GM21825 (cell line): ENCODE measurements around the gene MAMDC2.
"Not testable (repeated sequence)": the region's sequence is repeated elsewhere in the genome, so short reads cannot be mapped to it uniquely, and the experiment has no call there.

Source experiments
- ATAC-seq: cut with Tn5 transposase; IDR thresholded peaks from one replicate; pipeline ENCODE4 v1.9.1; 2021; ENCODE audit warnings: mild to moderate bottlenecking, moderate library complexity; ENCODE audit not compliant: unreplicated experiment

Gene MAMDC2

DNA sequence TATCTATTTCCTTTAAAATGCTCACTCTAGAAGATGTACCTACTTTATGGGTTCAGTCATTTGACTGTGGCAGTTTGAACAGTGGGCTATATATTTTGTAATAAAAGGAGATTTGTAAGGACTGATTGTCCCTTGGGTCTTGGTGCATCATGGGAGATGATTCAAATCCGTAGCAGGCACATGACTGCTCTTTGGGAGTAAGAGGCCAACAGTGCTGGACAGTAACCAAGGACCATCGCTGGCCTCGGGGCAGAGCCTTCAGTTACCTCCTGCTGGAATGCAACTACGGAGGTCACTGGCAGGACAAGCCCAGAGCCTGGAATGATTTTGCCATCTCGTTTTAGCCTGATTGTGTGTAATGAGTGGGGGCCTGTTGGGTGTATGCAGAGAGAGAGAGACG, 7.0 kb upstream of the MAMDC2 start:
- no peak for ATAC-seq

GRCh38 chr9:70038171-70038621, 5.5 kb upstream of the MAMDC2 start:
- not testable (repeated sequence) for ATAC-seq

DNA sequence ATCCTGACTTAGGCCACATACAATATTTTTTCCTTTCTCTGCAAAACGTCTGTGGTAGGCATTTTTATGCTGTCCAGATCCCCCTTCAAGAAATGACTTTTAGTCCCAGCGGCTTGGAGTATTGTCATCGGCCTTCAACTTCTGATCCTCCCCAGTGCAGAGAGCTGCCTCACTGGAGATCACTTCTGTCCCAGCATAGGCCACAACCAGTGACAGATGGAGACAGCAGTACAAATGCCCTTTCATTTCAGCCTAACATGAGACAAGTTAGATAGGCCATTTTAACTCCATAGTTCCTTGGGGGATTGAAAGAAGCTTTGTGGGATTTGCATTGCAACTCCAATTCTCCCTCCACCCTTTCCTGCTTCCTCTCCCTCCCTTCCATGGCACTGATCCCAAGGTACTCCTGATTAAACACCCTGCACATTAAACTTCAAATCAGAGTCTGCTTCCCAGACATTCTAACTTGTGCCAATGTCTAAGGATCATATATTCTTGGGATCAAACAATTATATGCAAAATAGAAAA, 3.2 kb upstream of the MAMDC2 start:
- no peak for ATAC-seq

GRCh38 chr9:70042461-70043215, 1.0 kb upstream of the MAMDC2 start:
- no peak for ATAC-seq

DNA sequence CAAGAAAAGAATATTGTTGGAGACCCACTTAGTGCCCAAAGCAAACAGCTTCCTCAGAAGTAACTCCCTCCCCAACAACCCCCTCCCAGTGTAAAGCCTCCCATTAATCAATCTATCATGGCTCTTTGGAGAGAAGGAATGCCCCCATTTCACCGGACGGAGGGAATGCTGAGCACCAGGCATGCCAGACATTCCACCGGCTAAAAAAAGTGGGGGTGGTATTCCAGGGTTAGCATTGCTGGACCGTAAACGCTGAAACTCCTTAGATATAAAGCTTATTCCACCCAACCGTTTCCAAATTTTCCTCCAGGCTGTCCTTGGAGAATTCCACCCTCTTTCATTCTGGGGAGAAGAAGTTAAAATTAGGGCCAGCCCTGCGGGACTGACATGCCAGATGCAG, 363 bp upstream of the MAMDC2 start:
- no peak for ATAC-seq

DNA sequence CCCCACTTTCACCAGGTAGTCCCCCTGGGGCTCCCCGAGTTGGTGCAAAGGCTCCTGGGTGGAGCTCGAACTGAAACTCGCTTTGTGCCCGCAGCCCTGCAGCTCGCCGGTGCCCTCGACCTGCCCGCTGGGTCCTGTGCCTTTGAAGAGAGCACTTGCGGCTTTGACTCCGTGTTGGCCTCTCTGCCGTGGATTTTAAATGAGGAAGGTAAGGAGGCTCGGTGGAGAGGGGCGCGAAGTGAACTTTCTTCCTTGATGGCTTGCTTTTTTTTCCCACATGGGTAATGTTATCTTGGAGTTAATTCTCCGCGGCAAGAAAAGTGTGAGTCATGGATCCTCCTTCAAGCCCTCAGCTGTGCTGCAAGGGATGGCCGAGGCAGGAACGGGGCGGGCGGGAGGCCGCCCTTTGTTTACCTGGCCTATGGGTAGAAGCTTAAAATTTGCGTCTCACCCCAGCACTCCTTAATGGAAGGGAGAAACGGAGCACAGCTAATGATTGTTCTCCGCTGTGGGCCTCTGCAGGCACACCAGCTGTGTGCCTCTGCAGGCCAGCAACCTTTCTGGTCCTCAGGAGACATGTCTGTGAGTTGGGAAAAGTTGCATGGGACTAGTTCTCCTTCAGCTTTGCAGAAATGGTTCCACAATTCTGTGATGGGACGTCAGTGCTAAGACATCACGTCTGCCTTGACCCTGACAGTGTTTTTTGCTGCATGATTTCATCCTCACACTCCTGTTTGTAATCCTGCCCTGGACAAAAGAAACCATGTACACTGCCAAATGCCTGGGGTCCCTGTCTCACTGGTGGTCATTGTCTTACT, 1.1 kb downstream of the MAMDC2 start:
- no peak for ATAC-seq

GRCh38 chr9:70045452-70045851, 1.8 kb downstream of the MAMDC2 start:
- ATAC-seq, result no peak

DNA sequence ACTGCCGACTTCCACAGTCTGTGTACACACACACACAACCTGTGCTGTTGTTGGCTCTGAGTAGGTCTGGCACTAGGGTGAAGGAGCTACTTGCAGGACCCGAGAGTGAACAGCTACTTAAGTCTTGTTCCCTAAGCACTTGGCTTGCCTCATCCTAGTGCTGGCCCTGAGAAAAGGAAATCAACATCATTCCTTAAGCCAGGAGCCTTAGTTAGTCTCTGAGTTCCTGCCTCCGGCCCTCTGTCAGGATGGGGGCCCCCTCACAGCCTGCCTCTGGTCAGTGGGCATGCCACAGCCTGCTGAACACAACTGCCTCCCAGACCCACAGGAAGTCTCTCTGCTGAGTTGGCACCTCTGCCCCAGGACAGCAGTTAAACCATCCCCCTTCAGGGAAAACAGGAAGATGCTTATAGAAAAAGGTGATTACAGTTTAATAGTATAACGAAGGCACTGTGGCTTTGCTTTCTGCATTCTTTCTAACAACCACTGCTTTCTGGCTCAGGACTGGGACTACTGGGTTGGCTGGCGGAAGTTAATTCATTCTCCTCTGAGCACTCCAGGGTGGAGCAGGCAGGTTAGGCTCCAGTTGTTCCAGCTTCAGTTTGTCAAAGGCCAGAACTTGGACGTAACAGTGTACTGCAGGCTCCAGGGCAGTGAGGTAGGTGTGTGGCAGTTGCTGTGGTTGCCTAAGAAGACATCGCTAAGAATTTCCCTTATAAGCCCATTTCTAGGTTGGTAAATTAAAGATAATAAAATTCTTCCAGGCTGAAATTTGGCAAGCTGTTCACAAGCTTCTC, 2.8 kb downstream of the MAMDC2 start:
- no peak for ATAC-seq

DNA sequence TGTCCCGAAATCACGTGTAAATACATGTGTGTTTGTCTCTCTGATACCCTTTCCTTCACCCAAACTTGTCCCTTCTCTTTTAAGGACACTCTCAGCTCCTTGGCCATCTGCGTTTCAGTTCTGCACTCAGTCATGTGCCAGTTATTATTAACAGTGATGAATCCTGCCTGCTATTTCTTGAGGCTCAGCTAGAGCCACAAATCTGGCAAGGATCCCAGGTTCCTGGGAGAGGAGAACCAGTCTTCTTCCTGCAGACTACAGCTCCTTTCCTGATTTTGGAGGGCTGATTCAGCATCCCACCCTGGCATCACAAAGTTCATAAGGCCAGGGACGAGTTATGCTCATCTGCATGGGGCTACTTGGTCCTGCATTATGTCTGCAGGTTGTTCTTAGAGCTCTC, 5.6 kb downstream of the MAMDC2 start:
- no peak for ATAC-seq

GRCh38 chr9:70049672-70050271, 6.1 kb downstream of the MAMDC2 start:
- ATAC-seq, result no peak

DNA sequence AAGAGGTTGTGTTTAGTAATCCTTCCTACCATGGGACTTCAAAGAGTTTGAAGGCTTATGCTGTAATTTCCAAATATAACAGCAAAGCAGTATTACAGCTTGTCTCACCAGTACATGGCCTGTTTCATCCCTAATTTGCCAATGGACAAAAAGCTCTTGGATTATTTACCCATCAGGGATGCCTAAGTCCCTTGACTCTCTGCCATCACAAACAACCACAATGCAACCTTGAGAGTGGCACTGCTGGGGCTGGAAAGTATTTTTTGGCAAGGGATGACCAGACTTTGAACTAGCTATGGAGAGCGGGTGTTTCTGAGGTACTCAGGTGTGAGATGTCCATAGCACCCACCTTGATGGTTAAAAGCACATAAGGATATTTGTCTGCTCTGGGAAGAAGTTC, 9.1 kb downstream of the MAMDC2 start:
- ATAC-seq, result no peak

DNA sequence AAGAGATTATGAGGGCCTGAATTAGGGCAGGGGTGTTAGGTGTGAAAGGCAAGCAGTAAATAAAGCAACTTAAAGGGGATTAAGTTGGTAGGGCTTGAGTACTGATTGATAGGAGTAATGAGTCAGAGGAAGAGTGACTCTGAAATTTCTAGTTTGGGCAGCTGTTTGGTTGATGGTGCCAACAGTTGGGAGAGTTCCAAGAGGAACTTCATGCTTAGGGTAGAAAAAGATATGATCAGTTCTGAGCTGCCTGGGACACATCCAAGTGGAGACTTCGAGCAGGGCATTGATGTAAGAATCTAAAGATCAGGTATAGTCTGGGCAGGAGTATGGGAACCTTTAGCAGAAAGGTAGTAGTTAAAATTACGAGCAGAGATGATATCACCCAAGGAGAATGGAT, 10.2 kb downstream of the MAMDC2 start:
- ATAC-seq, result no peak

- ATAC-seq, result no peak
Measured at GRCh38 chr9:70054521-70054920, 10.9 kb downstream of the MAMDC2 start.

- ATAC-seq, result no peak
Measured at GRCh38 chr9:70055406-70056210, 12.0 kb downstream of the MAMDC2 start.

DNA sequence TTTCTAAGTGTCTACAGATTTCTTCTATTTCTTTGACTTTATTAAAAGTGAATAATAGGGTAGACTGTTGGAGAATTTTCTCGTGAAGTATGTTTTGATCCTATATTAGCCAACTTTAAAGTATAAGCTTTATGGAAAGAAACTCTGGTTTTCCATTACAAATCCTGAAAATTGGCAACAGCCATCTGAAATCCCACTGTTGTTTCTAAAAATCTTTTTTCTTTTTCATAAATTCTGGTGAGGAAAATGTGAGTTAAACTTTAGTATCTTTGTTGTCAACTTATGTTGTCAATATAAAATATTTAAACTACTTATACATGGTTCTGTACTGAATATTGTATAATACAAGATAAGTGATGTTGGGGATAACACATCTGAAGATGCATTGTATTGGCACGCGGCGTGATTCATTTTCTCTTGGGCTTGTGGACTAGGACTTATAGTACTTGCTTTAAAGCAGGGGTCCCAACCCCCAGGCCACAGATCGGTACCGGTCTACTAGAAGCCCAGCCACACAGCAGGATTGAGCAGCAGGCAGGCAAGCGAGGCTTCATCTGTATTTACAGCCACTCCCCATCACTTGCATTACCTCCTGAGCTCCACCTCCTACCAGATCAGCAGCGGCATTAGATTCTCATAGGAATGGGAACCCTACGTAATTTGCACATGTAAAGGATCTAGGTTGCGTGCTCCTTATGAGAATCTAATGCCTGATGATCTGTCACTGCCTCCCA, 12.7 kb downstream of the MAMDC2 start:
- no peak for ATAC-seq

DNA sequence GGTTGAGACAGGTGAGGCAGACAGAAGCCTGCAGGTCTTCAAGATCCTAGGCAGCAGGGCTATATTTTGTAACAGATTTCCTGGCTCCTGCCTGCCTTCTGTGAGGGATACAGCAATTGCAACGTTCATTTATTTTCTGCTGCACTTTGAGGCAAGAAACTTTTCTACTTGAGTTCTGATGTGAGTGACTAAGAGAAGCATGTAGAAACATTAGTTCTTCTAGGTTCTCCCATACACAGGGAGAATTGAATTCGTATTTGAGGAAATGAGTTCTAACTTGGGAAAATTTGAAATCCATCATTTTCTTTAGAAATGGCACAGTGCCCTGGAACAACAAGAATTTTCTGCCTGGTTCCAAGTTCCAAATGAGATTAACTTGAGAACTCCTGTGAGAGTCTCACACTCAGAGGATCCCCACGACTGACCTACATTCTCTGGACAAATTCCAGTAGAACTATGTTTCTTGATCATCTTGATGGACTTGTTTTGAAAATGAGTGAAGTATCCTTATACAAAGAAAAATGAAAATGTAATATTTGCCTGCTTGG, 15.0 kb downstream of the MAMDC2 start:
- no peak for ATAC-seq

DNA sequence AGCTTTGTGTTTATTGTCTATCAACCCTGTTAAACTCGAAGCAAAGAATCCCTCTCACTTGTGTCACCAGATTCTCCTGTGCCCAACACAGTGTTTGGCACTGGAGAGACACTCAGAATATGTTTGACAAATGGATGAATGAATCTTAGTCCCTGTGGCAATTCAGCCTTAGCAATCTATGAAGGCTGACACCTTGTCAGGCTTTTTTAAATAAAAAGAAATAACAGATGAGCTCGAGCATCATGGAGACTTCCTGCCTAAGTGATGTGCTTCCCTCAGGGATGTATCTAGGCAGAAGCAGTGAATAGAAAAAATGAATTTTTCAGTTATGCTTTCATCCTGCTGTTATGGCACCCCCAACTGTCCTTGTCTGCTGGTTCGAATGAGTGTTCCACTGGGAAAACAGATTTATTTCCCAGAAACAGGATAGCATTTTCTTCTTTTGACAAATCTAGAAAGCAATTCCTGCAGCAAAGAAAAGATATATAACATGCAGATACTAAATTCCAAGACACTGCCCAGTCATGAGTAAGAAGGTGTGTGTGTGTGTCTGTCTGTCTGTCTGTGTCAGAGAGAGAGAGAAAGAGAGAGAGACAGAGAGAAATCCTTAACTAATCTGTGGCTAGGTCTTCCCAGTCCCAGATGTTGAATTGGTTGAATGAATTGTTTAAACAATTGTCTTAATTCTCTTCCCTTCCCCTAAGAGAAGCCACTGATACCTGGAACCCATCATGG, 16.7 kb downstream of the MAMDC2 start:
- ATAC-seq, result no peak

DNA sequence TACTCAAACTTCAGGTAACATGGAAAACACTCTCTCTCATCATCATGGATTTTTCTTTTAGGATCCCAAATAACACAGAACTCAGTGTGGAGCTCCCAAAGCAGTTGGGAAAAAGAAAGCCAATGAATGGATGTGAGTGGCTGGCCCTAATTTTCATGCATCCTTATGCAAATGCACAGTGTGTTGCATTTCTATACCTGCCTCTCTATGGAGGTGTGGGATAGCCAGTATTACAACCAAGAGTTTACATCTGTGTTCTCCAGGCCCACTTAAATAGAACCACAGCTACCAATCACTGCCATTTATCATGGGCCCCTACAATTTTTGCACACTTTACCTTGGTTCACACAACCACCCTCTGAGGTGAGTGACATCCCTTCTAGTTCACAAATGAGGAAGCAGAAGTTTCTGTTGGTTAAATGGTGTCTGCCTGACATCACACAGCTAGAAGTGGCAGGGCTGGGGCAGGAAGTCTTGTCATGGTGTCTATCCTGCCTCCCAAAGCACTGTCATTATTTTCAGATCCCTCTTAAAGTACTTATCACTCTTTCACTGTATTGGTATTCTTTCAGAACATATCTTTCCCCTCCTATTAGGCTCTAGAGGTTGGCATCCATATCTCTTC, 17.3 kb downstream of the MAMDC2 start:
- ATAC-seq, result peak; percentile 97
